ENCODE data around the gene DHRS4.
"Not testable (repeated sequence)": the region's sequence is repeated elsewhere in the genome, so short reads cannot be mapped to it uniquely, and the experiment has no call there.

The DHRS4 gene

DNA sequence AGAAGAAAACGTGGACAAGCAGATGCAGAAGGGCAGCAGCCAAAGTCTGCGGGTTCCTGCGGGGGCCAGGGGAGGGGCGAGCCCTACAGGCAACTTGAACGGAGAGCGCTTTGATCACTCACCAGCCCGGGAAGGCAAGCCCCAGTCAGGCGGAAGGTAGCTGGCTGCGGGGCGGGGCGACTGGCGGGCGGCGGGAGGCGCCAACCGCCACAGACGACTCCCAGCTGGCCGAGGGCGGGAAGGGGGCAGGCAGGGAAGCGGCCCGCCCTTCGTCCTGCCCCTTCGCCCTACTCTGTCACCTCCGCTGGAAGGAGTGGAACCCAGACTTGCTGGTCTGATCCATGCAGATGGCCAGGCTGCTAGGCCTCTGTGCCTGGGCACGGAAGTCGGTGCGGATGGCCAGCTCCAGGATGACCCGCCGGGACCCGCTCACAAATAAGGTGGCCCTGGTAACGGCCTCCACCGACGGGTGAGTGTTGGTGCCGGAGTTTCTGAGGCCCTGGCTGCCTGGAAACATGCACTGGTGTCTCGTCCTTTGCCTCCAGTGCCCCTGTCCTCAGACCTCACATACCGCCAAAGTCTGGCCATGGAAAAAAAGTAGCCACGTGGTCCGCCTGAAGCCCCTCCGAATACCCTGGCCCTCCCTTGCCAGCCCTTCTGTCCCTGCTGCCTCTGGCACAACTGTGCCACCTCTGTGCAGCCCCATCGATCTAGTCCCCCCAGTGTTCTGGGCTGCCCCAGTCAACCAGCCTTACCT lies 35.2 kb downstream of the DHRS4 start, which contains the start of gene DHRS4L2:
Gene DHRS4L2 (plus strand): TSS at position 323 of the 757 bp plus-strand sequence. CDS start 19 bp downstream, at position 342.
- peak; percentile 68 for DNase-seq

DNA sequence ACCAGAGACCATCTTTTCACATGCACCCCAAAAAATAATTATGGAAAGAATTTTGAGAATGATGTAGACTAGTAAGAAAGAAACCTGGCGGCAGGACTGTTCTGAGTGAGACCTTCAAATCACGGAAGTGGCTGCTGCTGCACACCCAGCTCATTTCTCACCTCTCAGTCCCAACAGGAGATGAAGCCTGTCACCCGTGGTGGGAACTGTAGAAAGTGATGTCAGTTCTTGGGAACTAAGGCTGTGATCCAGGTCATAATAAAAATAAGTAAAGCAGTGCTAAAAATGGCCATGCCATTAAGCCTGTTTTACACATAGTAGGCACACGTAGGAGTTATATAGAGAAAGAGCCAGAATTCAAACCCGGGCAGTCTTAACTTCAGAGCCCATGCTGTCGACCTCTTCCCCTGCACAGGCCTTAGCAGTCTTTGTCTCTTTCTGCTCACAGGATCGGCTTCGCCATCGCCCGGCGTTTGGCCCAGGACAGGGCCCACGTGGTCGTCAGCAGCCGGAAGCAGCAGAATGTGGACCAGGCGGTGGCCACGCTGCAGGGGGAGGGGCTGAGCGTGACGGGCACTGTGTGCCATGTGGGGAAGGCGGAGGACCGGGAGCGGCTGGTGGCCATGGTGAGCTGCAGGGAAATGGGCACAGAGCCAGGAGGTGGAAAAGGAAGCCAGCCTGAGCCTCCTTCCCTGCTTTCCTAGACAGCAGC lies 36.3 kb downstream of the DHRS4 start:
- not testable (repeated sequence) for DNase-seq

DNA sequence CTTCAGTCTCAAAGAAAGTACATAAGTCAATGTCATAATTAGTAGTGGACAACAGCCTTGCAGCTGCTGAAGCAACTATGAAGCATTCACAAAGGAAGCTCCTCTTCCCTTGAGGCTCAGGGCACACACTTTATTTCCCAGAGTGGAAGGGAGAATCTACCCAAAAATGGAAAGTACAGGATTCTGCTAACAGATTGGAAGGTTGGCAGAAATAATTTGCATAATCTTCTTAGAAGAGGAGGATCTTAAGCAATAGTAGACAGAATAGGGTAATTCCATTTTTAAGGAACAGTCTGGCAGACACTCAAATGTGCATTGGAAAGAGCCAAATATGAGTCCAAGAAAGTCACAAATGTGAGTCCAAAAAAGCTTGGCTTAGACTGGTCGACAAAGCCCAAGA lies 37.4 kb downstream of the DHRS4 start:
- not testable (repeated sequence) for DNase-seq

DNA sequence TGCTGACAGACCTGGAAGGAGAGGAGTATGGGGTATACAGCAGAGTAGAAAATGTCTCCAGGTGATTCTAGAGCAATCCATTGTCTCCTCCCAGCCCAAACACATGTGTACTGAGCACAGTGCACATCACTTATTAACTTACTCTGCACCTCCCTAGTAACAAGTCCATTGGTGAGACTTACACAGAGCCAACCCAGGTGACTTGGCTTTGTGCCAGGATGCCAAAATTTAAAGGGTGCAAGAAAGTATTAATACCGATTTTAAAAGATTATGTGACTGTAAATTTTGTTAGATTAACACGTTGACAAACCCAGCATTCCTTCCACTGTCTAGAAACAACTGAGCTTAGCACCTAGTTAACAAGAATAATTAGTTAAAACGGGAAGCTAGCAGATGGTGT lies 39.5 kb downstream of the DHRS4 start:
- not testable (repeated sequence) for DNase-seq

DNA sequence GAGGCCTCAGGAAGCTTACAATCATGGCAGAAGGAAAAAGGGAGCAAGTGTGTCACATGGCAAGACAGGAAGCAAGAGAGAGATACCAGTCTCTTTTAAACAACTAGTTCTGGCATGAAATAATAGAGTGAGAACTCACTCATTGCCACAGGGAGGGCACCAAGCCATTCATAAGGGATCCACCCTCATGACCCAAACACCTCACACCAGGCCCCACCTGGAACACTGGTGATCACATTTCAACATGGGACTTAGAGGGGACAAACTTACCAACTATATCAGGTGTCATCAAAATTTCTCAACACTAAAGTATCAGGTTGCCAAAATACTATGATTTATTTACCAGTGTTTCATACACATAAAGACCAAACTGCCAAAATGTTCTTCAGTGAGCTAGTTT lies 42.4 kb downstream of the DHRS4 start:
- not testable (repeated sequence) for DNase-seq

DNA sequence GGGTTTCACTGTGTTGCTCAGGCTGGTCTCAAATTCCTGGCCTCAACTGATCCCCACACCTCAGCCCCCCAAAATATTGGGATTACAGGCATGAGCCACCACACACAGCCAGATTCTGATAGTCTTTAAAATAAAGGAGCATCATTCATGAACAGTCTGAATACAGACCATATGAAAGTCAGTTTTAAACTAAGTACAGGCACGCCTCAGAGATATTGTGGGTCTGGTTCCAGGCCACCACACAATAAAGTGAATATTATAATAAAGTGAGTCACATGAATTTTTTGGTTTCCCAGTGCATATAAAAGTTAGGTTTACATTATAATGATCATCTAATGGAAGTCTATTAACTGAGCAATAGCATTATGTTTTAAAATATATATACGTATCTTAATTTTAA lies 43.3 kb downstream of the DHRS4 start:
- DNase-seq = not testable (repeated sequence)

DNA sequence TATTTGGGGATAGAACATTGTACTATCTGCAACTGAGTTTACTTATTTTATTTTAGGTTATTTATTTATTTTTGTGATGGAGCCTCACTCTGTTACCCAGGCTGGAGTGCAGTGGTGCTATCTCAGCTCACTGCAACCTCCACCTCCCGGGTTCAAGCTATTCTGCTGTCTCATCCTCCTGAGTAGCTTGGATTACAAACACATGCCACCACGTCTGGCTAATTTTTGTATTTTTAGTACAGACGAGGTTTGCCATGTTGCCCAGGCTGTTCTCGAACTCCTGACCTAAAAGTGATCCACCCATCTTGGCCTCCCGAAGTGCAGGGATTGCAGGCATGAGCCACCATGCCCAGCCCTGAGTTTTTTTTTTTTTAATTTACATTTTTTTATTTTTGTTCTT lies 46.1 kb downstream of the DHRS4 start:
- DNase-seq = not testable (repeated sequence)

DNA sequence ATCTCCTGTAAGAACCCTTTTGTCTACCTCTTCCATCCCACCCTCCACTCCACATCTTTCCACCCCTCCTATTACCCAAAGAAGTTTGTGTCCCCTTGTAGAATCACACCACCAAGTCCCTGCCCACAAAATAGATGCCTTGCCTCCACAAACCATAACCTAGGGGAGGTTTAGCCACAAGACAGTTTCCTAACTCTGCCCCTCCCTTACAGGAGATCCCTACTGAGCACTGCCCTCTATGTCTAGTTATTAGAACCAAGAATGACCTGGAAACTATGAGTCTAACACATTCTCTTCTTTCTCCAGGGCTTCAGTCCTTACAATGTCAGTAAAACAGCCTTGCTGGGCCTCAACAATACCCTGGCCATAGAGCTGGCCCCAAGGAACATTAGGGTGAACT lies 47.5 kb downstream of the DHRS4 start:
- DNase-seq = not testable (repeated sequence)

DNA sequence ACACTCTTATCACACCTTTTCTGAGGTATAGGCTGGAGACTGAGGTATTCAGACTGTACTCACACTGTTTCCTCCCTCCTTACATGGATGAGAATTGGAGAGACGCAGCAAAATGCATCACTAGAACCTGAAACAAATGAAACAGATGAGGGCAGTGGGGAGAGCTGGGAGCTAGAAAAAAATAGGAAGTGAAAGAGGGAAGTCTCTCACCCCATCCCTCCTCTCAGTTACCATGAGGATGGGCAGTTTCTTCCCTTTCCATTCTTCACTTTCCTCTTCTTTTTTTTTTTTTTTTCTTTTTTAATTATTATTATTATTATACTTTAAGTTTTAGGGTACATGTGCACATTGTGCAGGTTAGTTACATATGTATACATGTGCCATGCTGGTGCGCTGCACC lies 48.1 kb downstream of the DHRS4 start:
- not testable (repeated sequence) for DNase-seq

DNA sequence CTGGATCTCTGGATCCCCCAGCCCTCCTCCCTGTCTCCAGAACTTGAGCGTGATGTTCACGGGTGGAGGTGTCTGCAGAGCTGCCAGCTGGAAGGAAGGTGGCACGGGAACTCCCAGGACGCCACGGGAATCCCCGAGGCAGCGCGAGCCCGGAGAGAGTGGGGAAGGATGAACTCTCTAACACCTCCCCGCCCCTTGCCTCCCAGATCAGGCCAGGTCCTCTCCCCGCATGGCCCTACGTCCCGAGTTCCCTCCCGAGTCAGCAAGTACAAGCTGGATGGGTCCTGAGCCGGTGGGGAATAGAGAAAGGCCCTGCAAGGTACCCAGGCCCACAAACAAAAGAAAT lies 52.9 kb downstream of the DHRS4 start:
- not testable (repeated sequence) for DNase-seq

DNA sequence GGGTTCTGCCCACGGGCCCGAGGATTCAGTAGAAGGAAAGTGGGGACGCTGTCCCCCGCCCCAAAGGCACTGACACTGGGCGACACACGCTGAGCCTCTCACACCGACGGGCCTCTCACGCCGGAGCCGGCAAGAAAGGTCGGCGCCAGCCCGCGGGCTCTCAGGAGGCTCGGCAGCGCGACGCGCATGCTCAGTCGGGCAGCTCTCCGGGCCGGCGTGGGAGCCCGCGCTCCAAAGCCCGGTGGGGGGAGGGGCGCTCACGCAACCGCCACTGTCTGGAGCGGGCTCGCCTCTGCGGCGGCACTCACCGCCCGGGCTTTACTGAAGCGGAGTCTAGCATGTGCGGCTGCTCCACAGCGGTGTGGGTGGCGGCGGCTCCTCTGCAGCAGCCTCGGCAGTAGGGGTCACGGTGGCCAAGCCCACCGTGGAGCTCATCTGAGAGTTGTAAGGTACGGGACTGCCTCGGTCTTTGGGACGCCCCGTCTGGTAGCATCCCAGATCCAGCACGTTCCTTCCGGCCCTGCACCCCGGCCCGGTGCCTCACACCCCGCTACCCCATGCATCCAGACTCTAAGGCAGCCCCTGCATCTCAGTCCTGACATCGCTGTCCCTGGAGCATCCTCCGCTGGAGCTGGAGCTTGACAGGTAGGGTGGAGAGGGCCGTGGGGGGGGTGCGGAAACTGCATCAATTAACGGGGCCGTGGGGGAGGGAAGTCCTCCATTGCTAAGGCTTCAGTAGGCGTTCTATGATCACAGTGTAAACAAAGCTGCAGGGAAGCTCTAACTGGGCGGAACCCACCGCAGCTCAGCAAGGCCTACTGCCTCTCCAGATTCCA lies 53.5 kb downstream of the DHRS4 start:
- DNase-seq = peak; percentile 19

DNA sequence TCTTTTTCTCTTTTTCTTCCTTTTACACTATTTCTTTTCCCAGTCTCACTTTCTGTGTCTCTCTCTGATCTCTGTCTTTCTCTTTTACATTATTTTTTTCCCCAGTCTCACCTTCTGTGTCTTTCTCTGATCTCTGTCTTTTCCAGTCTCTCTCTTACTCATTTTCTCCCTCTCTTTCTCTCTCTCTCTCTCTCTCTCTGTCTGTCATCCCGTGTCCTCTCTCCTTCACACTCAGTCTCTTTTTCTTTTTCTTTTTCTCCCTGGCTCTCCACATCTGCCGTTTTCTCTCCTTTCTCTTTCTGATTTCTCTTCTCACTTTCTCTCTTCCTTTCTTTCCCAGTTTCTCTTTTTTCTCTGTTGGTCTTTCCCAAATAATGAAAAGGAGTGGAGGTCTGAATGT lies 57.5 kb downstream of the DHRS4 start:
- no peak for DNase-seq

DNA sequence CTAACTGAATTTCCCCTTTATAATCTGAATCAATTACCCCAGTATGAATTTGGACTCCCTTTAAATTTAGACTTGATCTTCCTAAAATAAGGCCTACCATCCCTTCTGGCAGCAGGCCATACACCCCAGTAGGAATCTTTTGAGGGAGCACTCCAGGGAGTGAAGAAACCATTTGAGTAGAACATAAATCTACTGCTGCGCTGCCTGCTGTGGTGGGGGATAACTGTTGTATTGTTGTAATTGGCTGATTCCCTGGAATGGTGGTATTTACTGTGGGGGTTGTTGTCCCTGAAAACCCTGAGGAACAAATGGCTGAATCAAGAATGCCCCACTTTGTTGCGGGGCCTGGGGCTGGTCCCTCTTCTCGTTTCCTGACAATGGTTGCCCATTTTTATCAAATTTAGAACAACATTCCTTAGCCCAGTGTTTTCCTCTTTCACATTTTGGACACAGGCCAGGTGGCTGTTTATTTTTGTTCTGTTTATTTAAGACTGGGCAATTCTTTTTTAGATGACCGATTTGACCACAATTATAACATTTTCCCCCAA lies 59.2 kb downstream of the DHRS4 start:
- DNase-seq = not testable (repeated sequence)

DNA sequence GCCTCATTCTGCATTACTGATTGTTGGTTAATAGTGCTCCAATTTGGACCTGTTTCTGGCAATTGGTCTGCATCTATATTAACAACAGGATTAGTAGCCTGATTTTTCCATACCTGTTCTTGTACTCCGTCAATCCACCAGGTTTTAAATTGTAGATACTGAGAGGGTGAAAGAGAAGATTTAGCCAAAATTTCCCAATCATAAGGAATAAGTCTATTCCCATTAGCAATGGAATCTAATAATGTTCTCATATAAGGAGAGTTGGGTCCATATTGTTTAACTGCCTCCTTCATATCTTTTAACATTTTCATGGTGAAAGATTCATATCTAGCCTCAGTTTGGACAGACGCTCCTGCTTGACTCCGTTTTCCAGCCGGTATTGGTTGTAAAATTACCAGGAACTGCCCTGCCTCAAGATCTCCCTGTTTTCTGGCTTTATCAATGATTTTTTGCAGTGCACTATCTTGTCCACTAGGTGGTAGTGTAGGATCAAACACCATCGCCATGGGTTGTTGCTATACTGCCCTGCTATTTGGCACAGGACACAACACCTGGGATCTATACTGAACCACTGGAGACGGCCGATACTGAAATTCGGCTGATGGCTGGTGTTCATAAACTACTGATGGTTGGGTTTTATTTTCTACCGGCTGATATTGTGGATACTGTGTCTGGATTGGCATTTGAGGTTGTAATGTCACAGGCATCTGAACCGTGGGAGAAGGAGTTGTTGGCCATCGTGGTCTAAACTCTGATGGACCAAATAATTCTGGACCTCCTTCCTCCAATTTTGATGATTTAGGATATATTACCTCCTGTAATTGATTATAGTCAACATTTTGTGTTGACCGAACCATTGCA lies 60.3 kb downstream of the DHRS4 start:
- DNase-seq = peak; percentile 57

DNA sequence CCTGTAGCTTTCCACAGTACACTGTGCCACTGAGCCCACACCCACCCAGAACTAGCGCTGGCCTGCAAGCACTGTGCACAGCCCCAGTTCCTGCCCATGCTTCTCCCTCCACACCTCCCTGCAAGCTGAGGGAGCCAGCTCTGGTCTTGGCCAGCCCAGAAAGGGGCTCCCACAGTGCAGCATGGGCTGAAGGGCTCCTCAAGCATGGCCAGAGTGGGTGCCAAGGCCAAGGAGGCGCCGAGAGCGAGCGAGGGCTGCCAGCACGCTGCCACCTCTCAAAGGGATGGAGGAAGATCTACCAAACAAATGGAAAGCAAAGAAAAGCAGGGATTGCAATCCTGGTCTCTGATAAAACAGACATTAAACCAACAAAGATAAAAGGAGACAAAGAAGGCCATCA lies 62.2 kb downstream of the DHRS4 start:
- not testable (repeated sequence) for DNase-seq
